HL-60 (cell line): ENCODE measurements around the gene LOC128125822.
"Not testable (repeated sequence)": the region's sequence is repeated elsewhere in the genome, so short reads cannot be mapped to it uniquely, and the experiment has no call there.

ENCODE experiments used
- DNase-seq, 2 experiments: peaks; one replicate each; pipeline ENCODE4 v3.0.0-alpha.2; 2010 to 2020; ENCODE audit warnings: low read depth in 1 of 2, low spot score in 1 of 2
- H3K27ac ChIP-seq: fragments of 250-450 bp; sonication (Bioruptor Pico); replicated peaks from 2 replicates; pipeline ENCODE4 v1.5.1; 2020; ENCODE audit warnings: mild to moderate bottlenecking, moderate library complexity
- H3K27me3 ChIP-seq: fragments of 250-450 bp; sonication (Bioruptor Pico); 2 replicates; pipeline ENCODE4 v1.5.1; 2021; ENCODE audit warnings: mild to moderate bottlenecking, moderate library complexity; ENCODE audit not compliant: insufficient read depth, poor library complexity, severe bottlenecking
- H3K4me3 ChIP-seq: replicated peaks from 2 replicates; pipeline ENCODE4 v1.5.1; 2011; ENCODE audit warnings: mild to moderate bottlenecking, control low read depth, low read length; ENCODE audit not compliant: insufficient read depth
- GABPA ChIP-seq: IDR thresholded peaks from 2 replicates; pipeline ENCODE4 v1.6.1; 2012; ENCODE audit warnings: low read depth
- POLR2AphosphoS5 ChIP-seq: IDR thresholded peaks from 2 replicates; pipeline ENCODE4 v1.6.1; 2012; ENCODE audit warnings: low read depth
- SPI1 ChIP-seq: IDR thresholded peaks from 2 replicates; pipeline ENCODE4 v1.6.1; 2012; ENCODE audit warnings: low read depth, mild to moderate bottlenecking, borderline replicate concordance
- TF ChIP-seq, protein P1 (sequence below): IDR thresholded peaks from 2 replicates; pipeline ENCODE4 v1.6.1; 2012; ENCODE audit warnings: low read depth; ENCODE audit not compliant: insufficient replicate concordance
- TF ChIP-seq, protein P2 (sequence below): IDR thresholded peaks from one replicate; pipeline ENCODE4 v1.5.1; 2011; ENCODE audit warnings: low read length, control low read depth, inconsistent platforms; ENCODE audit not compliant: insufficient read depth

Gene LOC128125822

DNA sequence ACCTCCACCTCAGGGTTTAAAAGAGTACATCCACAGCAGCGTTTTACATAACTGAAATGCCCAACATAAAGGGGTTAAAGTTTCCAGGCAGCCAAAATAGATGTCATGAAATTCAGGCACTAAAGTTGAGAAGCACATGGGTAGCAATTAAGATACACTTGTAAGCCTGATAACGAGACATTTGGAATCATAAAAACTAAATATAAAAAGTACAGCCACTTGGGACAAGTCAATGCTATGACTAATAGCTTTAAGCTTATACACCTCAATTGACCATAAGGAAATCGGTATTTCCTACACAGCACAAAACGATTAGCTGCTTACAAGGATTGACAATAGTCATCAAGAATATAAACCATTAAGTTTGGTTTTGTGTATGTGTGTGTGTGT, 11.8 kb downstream of the LOC128125822 start:
- no peak overlapping the region for H3K27ac ChIP-seq
- no peak overlapping the region for H3K4me3 ChIP-seq
- TF ChIP-seq, protein P1, sequence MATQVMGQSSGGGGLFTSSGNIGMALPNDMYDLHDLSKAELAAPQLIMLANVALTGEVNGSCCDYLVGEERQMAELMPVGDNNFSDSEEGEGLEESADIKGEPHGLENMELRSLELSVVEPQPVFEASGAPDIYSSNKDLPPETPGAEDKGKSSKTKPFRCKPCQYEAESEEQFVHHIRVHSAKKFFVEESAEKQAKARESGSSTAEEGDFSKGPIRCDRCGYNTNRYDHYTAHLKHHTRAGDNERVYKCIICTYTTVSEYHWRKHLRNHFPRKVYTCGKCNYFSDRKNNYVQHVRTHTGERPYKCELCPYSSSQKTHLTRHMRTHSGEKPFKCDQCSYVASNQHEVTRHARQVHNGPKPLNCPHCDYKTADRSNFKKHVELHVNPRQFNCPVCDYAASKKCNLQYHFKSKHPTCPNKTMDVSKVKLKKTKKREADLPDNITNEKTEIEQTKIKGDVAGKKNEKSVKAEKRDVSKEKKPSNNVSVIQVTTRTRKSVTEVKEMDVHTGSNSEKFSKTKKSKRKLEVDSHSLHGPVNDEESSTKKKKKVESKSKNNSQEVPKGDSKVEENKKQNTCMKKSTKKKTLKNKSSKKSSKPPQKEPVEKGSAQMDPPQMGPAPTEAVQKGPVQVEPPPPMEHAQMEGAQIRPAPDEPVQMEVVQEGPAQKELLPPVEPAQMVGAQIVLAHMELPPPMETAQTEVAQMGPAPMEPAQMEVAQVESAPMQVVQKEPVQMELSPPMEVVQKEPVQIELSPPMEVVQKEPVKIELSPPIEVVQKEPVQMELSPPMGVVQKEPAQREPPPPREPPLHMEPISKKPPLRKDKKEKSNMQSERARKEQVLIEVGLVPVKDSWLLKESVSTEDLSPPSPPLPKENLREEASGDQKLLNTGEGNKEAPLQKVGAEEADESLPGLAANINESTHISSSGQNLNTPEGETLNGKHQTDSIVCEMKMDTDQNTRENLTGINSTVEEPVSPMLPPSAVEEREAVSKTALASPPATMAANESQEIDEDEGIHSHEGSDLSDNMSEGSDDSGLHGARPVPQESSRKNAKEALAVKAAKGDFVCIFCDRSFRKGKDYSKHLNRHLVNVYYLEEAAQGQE, result no peak
- TF ChIP-seq, protein P2, sequence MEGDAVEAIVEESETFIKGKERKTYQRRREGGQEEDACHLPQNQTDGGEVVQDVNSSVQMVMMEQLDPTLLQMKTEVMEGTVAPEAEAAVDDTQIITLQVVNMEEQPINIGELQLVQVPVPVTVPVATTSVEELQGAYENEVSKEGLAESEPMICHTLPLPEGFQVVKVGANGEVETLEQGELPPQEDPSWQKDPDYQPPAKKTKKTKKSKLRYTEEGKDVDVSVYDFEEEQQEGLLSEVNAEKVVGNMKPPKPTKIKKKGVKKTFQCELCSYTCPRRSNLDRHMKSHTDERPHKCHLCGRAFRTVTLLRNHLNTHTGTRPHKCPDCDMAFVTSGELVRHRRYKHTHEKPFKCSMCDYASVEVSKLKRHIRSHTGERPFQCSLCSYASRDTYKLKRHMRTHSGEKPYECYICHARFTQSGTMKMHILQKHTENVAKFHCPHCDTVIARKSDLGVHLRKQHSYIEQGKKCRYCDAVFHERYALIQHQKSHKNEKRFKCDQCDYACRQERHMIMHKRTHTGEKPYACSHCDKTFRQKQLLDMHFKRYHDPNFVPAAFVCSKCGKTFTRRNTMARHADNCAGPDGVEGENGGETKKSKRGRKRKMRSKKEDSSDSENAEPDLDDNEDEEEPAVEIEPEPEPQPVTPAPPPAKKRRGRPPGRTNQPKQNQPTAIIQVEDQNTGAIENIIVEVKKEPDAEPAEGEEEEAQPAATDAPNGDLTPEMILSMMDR, result no peak
- no peak for TF ChIP-seq SPI1
- TF ChIP-seq GABPA, result no peak
- TF ChIP-seq POLR2AphosphoS5, result no peak
- DNase-seq, result no peak
- H3K27me3 ChIP-seq, result no peaks in the 10 kb centered on the region

DNA sequence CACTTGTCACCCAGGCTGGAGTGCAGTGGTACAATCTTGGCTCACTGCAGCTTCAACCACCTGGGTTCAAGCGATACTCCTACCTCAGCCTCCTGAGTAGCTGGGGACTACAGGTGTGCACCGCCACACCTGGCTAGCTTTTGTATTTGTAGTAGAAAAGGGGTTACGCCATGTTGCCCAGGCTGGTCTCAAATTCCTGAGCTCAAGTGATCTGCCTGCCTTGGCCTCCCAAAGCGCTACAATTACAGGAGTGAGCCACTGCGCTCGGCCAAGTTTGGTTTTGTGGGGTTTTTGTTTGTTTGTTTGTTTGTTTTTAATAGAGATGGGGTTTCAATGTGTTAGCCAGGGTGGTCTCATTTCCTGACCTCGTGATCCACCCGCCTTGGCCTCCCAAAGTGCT, 12.3 kb downstream of the LOC128125822 start:
- DNase-seq, result no peak
- H3K27ac ChIP-seq, result no peak overlapping the region
- H3K4me3 ChIP-seq, result no peak overlapping the region
- no peaks in the 10 kb centered on the region for H3K27me3 ChIP-seq
- no peak for TF ChIP-seq SPI1
- TF ChIP-seq GABPA, result no peak
- TF ChIP-seq, protein P2, result no peak
- TF ChIP-seq POLR2AphosphoS5, result no peak
- TF ChIP-seq, protein P1, result no peak

DNA sequence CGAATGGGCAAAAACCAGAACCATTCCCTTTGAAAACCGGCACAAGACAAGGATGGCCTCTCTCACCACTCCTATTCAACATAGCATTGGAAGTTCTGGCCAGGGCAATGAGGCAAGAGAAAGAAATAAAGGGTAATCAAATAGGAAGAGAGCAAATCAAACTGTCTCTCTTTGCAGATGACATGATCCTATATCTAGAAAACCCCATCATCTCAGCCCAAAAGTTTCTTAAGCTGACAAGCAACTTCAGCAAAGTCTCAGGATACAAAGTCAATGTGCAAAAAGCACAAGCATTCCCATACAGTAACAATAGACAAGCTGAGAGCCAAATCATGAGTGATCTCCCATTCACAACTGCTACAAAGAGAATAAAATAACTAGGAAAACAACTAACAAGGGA, 13.4 kb downstream of the LOC128125822 start:
- DNase-seq, H3K27me3 ChIP-seq, H3K27ac ChIP-seq, H3K4me3 ChIP-seq: not testable (repeated sequence)

DNA sequence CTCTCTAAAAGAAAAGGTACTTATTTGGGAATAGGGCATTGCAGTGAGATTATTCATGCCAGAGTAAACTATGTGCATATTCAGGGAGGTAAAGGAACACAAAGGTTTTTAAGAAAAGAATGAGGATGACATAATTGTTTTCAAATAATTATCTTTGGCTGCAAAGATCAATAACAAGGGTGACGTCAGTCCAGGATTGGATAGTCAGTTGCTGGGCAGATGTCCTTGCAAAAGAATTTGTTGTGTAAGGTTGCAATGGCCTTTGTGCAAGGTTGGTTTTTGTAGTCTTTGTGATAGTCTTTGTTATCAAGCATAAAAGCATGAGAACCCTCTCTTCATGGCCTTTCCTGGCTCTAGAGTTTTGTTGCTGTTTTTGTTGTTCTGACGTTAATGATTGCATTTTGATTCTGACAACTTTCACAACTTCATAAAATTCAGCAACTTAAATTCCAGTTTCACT, 17.7 kb downstream of the LOC128125822 start:
- DNase-seq, result no peak
- Histone ChIP-seq H3K27me3 (no peaks in the 10 kb centered on the region), H3K27ac (no peak overlapping the region), H3K4me3 (no peak overlapping the region)
- TF ChIP-seq POLR2AphosphoS5, result no peak
- TF ChIP-seq SPI1, result no peak
- TF ChIP-seq GABPA, result no peak
- TF ChIP-seq, protein P2, result no peak
- TF ChIP-seq, protein P1, result no peak
